Measurements from ENCODE around the gene KIAA1549.

The KIAA1549 gene

GRCh38 chr7:138974675-138975292 lies 6.4 kb downstream of the KIAA1549 start:
- Histone ChIP-seq H3K4me3 (ENCODE audit: low read length) (no peak overlapping the region), H3K36me3 (replicated peaks; ENCODE audit: low read depth, low read length) (no peaks in the 10 kb centered on the region), H2AFZ (ENCODE audit: low read depth, low read length) (no peak overlapping the region), H3K27me3 (ENCODE audit: low read depth, low read length) (no peaks in the 10 kb centered on the region), H4K20me1 (ENCODE audit: insufficient read depth, low read length) (peaks cover 3% of the 10 kb centered on the region; the same call in 1 of the 2 replicates), H3K4me2 (ENCODE audit: low read length) (no peak overlapping the region), H3K9ac (ENCODE audit: low read length) (no peak overlapping the region), H3K79me2 (ENCODE audit: low read length) (no peaks in the 10 kb centered on the region), H3K9me3 (ENCODE audit: insufficient read depth, low read length) (no peaks in the 10 kb centered on the region), H3K27ac (ENCODE audit: low read length) (no peak overlapping the region), H3K4me1 (ENCODE audit: low read length) (no peaks in the 10 kb centered on the region)
- TF ChIP-seq CTCF (IDR thresholded peaks at IDR 0.05; ENCODE audit: low read depth, low read length), result no peak
- no peak for TF ChIP-seq EZH2phosphoT487 (IDR thresholded peaks at IDR 0.05; ENCODE audit: low read depth)

GRCh38 chr7:138974103-138974502 lies 7.1 kb downstream of the KIAA1549 start:
- Histone ChIP-seq H3K4me2 (ENCODE audit: low read length) (no peak overlapping the region), H4K20me1 (ENCODE audit: insufficient read depth, low read length) (peaks cover 3% of the 10 kb centered on the region; the same call in 1 of the 2 replicates), H3K4me1 (ENCODE audit: low read length) (no peaks in the 10 kb centered on the region), H3K79me2 (ENCODE audit: low read length) (no peaks in the 10 kb centered on the region), H3K9ac (ENCODE audit: low read length) (no peak overlapping the region), H3K4me3 (ENCODE audit: low read length) (no peak overlapping the region), H2AFZ (ENCODE audit: low read depth, low read length) (no peak overlapping the region), H3K36me3 (replicated peaks; ENCODE audit: low read depth, low read length) (no peaks in the 10 kb centered on the region), H3K9me3 (ENCODE audit: insufficient read depth, low read length) (no peaks in the 10 kb centered on the region), H3K27me3 (ENCODE audit: low read depth, low read length) (no peaks in the 10 kb centered on the region), H3K27ac (ENCODE audit: low read length) (no peak overlapping the region)
- TF ChIP-seq CTCF (IDR thresholded peaks at IDR 0.05; ENCODE audit: low read depth, low read length), result no peak
- TF ChIP-seq EZH2phosphoT487 (IDR thresholded peaks at IDR 0.05; ENCODE audit: low read depth), result no peak

- no peaks in the 10 kb centered on the region for H3K9me3 ChIP-seq (ENCODE audit: insufficient read depth, low read length)
- no peaks in the 10 kb centered on the region for H3K36me3 ChIP-seq (replicated peaks; ENCODE audit: low read depth, low read length)
- H3K4me1 ChIP-seq (ENCODE audit: low read length), result no peaks in the 10 kb centered on the region
- H4K20me1 ChIP-seq (ENCODE audit: insufficient read depth, low read length), result peaks cover 3% of the 10 kb centered on the region; the same call in 1 of the 2 replicates
- no peaks in the 10 kb centered on the region for H3K27me3 ChIP-seq (ENCODE audit: low read depth, low read length)
- no peak for TF ChIP-seq EZH2phosphoT487 (IDR thresholded peaks at IDR 0.05; ENCODE audit: low read depth)
- no peak for TF ChIP-seq CTCF (IDR thresholded peaks at IDR 0.05; ENCODE audit: low read depth, low read length)
- H3K9ac ChIP-seq (ENCODE audit: low read length), result no peak overlapping the region
- H3K4me3 ChIP-seq (ENCODE audit: low read length), result no peak overlapping the region
- H3K4me2 ChIP-seq (ENCODE audit: low read length), result no peak overlapping the region
- no peak overlapping the region for H3K27ac ChIP-seq (ENCODE audit: low read length)
- no peak overlapping the region for H2AFZ ChIP-seq (ENCODE audit: low read depth, low read length)
- no peaks in the 10 kb centered on the region for H3K79me2 ChIP-seq (ENCODE audit: low read length)
Observed at GRCh38 chr7:138970952-138971351, 10.2 kb downstream of the KIAA1549 start.

DNA sequence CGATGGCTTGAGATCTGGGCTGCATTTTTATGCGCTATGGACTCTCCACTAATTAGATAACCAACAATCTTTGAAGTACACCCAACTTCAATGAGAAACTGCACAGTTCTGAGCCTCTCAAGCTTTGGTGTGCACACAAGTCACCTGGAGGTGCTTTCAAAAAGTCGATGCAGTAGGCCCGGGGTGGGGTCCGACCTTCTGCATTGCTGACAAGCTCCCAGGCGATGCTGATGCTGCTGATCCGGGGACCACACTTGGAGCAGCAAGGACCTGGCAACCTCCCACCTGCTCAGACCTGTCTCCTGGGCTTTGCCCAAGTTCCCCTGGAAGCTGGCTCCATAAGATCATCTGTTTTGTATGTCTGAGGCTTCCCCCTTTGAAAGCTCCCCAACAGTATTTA lies 10.7 kb downstream of the KIAA1549 start:
- TF ChIP-seq CTCF (IDR thresholded peaks at IDR 0.05; ENCODE audit: low read depth, low read length) (no peak), EZH2phosphoT487 (IDR thresholded peaks at IDR 0.05; ENCODE audit: low read depth) (no peak)
- Histone ChIP-seq H3K4me2 (ENCODE audit: low read length) (no peak overlapping the region), H3K36me3 (replicated peaks; ENCODE audit: low read depth, low read length) (no peaks in the 10 kb centered on the region), H3K4me1 (ENCODE audit: low read length) (no peaks in the 10 kb centered on the region), H3K79me2 (ENCODE audit: low read length) (no peaks in the 10 kb centered on the region), H3K9ac (ENCODE audit: low read length) (no peak overlapping the region), H3K9me3 (ENCODE audit: insufficient read depth, low read length) (no peaks in the 10 kb centered on the region), H4K20me1 (ENCODE audit: insufficient read depth, low read length) (peaks cover 3% of the 10 kb centered on the region; the same call in 1 of the 2 replicates), H3K27me3 (ENCODE audit: low read depth, low read length) (no peaks in the 10 kb centered on the region), H3K27ac (ENCODE audit: low read length) (no peak overlapping the region), H2AFZ (ENCODE audit: low read depth, low read length) (no peak overlapping the region), H3K4me3 (ENCODE audit: low read length) (no peak overlapping the region)

Data from OCI-LY3 (cell line).